Endodermal cell (in vitro differentiated cells): ENCODE results near the gene ZNF385D. TPM values are rescaled to one million over a fixed set of nuclear protein-coding genes. Genes with fewer than 3 reads are reported as not detected.
"Not testable (repeated sequence)": the region's sequence is repeated elsewhere in the genome, so short reads cannot be mapped to it uniquely, and the experiment has no call there.

Experiments
- DNase-seq: peaks from one replicate; pipeline ENCODE4 v3.0.0-alpha.2; 2017
- H3K27ac ChIP-seq: 2 replicates; pipeline ENCODE4 v1.5.1; 2013; ENCODE audit warnings: mild to moderate bottlenecking, low read depth, low read length, moderate library complexity
- H3K27me3 ChIP-seq: 2 replicates; pipeline ENCODE4 v1.6.1; 2013; ENCODE audit warnings: mild to moderate bottlenecking, low read length, moderate library complexity; ENCODE audit not compliant: insufficient read depth, control insufficient read depth, poor library complexity, severe bottlenecking
- H3K36me3 ChIP-seq: 2 replicates; pipeline ENCODE4 v1.7.0; 2013; ENCODE audit warnings: mild to moderate bottlenecking, low read length, moderate library complexity; ENCODE audit not compliant: control insufficient read depth, insufficient read depth
- H3K4me1 ChIP-seq: one replicate; pipeline ENCODE4 v1.7.0; 2013; ENCODE audit warnings: low read length; ENCODE audit not compliant: control insufficient read depth, insufficient read depth
- H3K4me3 ChIP-seq: 2 replicates; pipeline ENCODE4 v1.5.1; 2013; ENCODE audit warnings: mild to moderate bottlenecking, low read length, moderate library complexity
- H3K9ac ChIP-seq: 2 replicates; pipeline ENCODE4 v1.6.1; 2013; ENCODE audit warnings: mild to moderate bottlenecking, low read length, moderate library complexity; ENCODE audit not compliant: poor library complexity, severe bottlenecking; ENCODE audit errors: extremely low read depth
- H3K9me3 ChIP-seq: 2 replicates; pipeline ENCODE4 v1.6.1; 2013; ENCODE audit warnings: mild to moderate bottlenecking, low read length, moderate library complexity; ENCODE audit not compliant: control insufficient read depth
- H3K27ac Mint-ChIP-seq: 2 replicates; pipeline ENCODE4 v1.8.0; 2020; ENCODE audit warnings: mixed read lengths
- H3K27me3 Mint-ChIP-seq: 2 replicates; pipeline ENCODE4 v1.8.0; 2021; ENCODE audit warnings: mild to moderate bottlenecking, mixed read lengths; ENCODE audit not compliant: insufficient read depth
- H3K36me3 Mint-ChIP-seq: 2 replicates; pipeline ENCODE4 v1.8.0; 2020; ENCODE audit warnings: low read depth, mixed read lengths
- H3K4me1 Mint-ChIP-seq: 2 replicates; pipeline ENCODE4 v1.8.0; 2020; ENCODE audit warnings: mixed read lengths
- H3K4me3 Mint-ChIP-seq: 2 replicates; pipeline ENCODE4 v1.8.0; 2020; ENCODE audit warnings: mild to moderate bottlenecking, moderate library complexity, mixed read lengths
- H3K9me3 Mint-ChIP-seq: 2 replicates; pipeline ENCODE4 v1.8.0; 2020; ENCODE audit warnings: mild to moderate bottlenecking, mixed read lengths
- CTCF ChIP-seq: fragments of 200-600 bp; sonication (generic); conservative IDR thresholded peaks from 2 replicates; pipeline ENCODE4 v1.5.0; 2021; ENCODE audit warnings: antibody characterized with exemption, mild to moderate bottlenecking
- WGBS, 2 experiments: methylation state at CpG; one replicate each; pipeline versions ENCODE4 v1.1.5 to v1.1.7; 2013; ENCODE audit warnings: missing lambda C conversion rate in 2 of 2, mixed read lengths in 1 of 2; ENCODE audit not compliant: insufficient coverage in 1 of 2, insufficient read length in 1 of 2; 5-methylcytosine and 5-hydroxymethylcytosine counted together
- total RNA-seq, 2 donors: library from RNA; stranded (reverse); fragmentation: NEBNext Ultra II Directional in 1 of 2; extraction: Animal tissue kit (Norgen Biotek cat#: 25700) in 1 of 2; gene quantifications; 2 replicates in 1 of 2; 3 replicates in 1 of 2; pipeline ENCODE4 v1.2.1, GENCODE V29; 2021

Gene ZNF385D
- total RNA-seq, 2 donors from 2014 or later = 1.1 to 3.7 TPM

GRCh38 chr3:21500834-21501233 lies 250.2 kb downstream of the ZNF385D start:
- DNase-seq = no peak
- no peaks in the 10 kb centered on the region for H3K9me3 ChIP-seq
- H3K27ac Mint-ChIP-seq = no peak overlapping the region
- H3K9ac ChIP-seq = no peak overlapping the region
- H3K36me3 Mint-ChIP-seq = no peaks in the 10 kb centered on the region
- H3K9me3 Mint-ChIP-seq = no peaks in the 10 kb centered on the region
- no peak for TF ChIP-seq CTCF
- no peaks in the 10 kb centered on the region for H3K36me3 ChIP-seq
- no peaks in the 10 kb centered on the region for H3K4me1 ChIP-seq
- no peak overlapping the region for H3K4me3 Mint-ChIP-seq
- no peak overlapping the region for H3K27ac ChIP-seq
- H3K4me3 ChIP-seq = no peak overlapping the region
- 84 to 90% methylated on average over 2 to 10 of the region's 10 CpGs for WGBS, 2 experiments
- no peaks in the 10 kb centered on the region for H3K27me3 Mint-ChIP-seq
- peaks cover 5% of the 10 kb centered on the region for H3K4me1 Mint-ChIP-seq
- no peaks in the 10 kb centered on the region for H3K27me3 ChIP-seq

- H3K4me3 Mint-ChIP-seq, H3K27me3 ChIP-seq, DNase-seq, H3K27ac ChIP-seq, H3K4me1 ChIP-seq, H3K9me3 ChIP-seq, H3K36me3 ChIP-seq, H3K4me3 ChIP-seq, H3K4me1 Mint-ChIP-seq, H3K9ac ChIP-seq, H3K27ac Mint-ChIP-seq, H3K9me3 Mint-ChIP-seq, H3K36me3 Mint-ChIP-seq, H3K27me3 Mint-ChIP-seq: not testable (repeated sequence)
- no CpG with 5 or more reads among the region's 3 CpGs for WGBS, 2 experiments
Measured at GRCh38 chr3:21490671-21491070, 260.3 kb downstream of the ZNF385D start.

- no peak overlapping the region for H3K4me3 Mint-ChIP-seq
- Histone ChIP-seq H3K9me3 (no peaks in the 10 kb centered on the region), H3K9ac (no peak overlapping the region), H3K4me3 (no peak overlapping the region), H3K27ac (no peak overlapping the region), H3K27me3 (no peaks in the 10 kb centered on the region), H3K4me1 (no peaks in the 10 kb centered on the region), H3K36me3 (no peaks in the 10 kb centered on the region)
- DNase-seq = no peak
- H3K4me1 Mint-ChIP-seq = peaks cover 2% of the 10 kb centered on the region
- no peaks in the 10 kb centered on the region for H3K27me3 Mint-ChIP-seq
- H3K36me3 Mint-ChIP-seq = no peaks in the 10 kb centered on the region
- 89 to 90% methylated on average over 1 of the region's 1 CpG for WGBS, 2 experiments
- TF ChIP-seq CTCF = no peak
- H3K9me3 Mint-ChIP-seq = no peaks in the 10 kb centered on the region
- no peak overlapping the region for H3K27ac Mint-ChIP-seq
Measured at GRCh38 chr3:21487520-21487919, 263.5 kb downstream of the ZNF385D start.

- not testable (repeated sequence) for H3K36me3 ChIP-seq, H3K36me3 Mint-ChIP-seq, DNase-seq, H3K9me3 ChIP-seq, H3K27ac Mint-ChIP-seq, H3K27me3 Mint-ChIP-seq, H3K9ac ChIP-seq, H3K4me3 ChIP-seq, H3K27ac ChIP-seq, H3K27me3 ChIP-seq, H3K9me3 Mint-ChIP-seq, H3K4me1 ChIP-seq, H3K4me3 Mint-ChIP-seq, H3K4me1 Mint-ChIP-seq
- 95% methylated on average over 1 of the region's 4 CpGs; no CpG with 5 or more reads in 1 of the 2 experiments for WGBS, 2 experiments
Measured at GRCh38 chr3:21486024-21486935, 264.7 kb downstream of the ZNF385D start.
